Central memory CD8-positive, alpha-beta T cell (primary cell): ENCODE measurements around the gene NGB.

Experiments used
- ATAC-seq: fragments of 150-1000 bp; cut with Tn5 transposase; replicated peaks from 2 replicates; pipeline ENCODE4 v1.10.0; 2022; ENCODE audit warnings: mild to moderate bottlenecking, moderate FRiP score, moderate number of reproducible peaks; ENCODE audit not compliant: poor library complexity, severe bottlenecking; ENCODE audit errors: extremely low read depth
- DNase-seq, 2 donors: peaks; one replicate each; pipeline ENCODE4 v3.0.0; 2021; ENCODE audit warnings: low spot score in 2 of 2
- H3K27ac Mint-ChIP-seq: one replicate; pipeline ENCODE4 v1.8.0; 2022; ENCODE audit warnings: low read depth, mild to moderate bottlenecking, moderate library complexity, mixed read lengths
- H3K27me3 Mint-ChIP-seq: one replicate; pipeline ENCODE4 v1.8.0; 2022; ENCODE audit warnings: mixed read lengths
- H3K36me3 Mint-ChIP-seq: one replicate; pipeline ENCODE4 v1.8.0; 2022; ENCODE audit warnings: mild to moderate bottlenecking, moderate library complexity, mixed read lengths; ENCODE audit not compliant: insufficient read depth
- H3K4me1 Mint-ChIP-seq: one replicate; pipeline ENCODE4 v1.8.0; 2022; ENCODE audit warnings: mixed read lengths
- H3K4me3 Mint-ChIP-seq: one replicate; pipeline ENCODE4 v1.8.0; 2022; ENCODE audit warnings: mild to moderate bottlenecking, moderate library complexity, mixed read lengths
- H3K9me3 Mint-ChIP-seq: one replicate; pipeline ENCODE4 v1.8.0; 2022; ENCODE audit warnings: mixed read lengths

NGB gene

DNA sequence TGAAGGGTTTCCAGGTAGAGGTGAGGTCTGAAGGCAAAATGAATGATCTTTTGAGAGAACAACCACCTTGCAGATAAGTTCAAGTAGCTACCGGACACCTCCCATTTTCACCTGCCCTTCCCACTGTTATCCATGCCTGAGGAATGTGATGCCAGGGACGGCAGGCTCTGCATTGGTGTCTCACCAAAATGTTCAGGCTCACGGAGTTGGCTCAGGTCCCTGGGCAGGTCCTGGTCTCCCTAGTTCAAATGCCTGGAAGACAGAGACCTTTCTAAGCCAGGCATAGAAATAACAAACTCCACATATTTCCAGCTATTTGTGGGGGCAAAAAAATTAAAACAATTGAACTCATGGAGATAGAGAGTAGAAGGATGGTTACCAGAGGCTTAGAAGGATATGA lies 53.5 kb downstream of the NGB start:
- Mint-ChIP-seq H3K4me1 (peaks cover 9% of the 10 kb centered on the region), H3K36me3 (no peaks in the 10 kb centered on the region), H3K27ac (no peak overlapping the region), H3K27me3 (peaks cover 43% of the 10 kb centered on the region), H3K4me3 (no peak overlapping the region), H3K9me3 (peaks cover 4% of the 10 kb centered on the region)
- DNase-seq (no peak), ATAC-seq (no peak)
